Femur (tissue), 1 donor: ENCODE data around the gene FAM193A.
"Not testable (repeated sequence)": the region's sequence is repeated elsewhere in the genome, so short reads cannot be mapped to it uniquely, and the experiment has no call there.

Experiments
- DNase-seq: peaks from one replicate; pipeline ENCODE4 v3.0.0-alpha.2; 2017

FAM193A gene

DNA sequence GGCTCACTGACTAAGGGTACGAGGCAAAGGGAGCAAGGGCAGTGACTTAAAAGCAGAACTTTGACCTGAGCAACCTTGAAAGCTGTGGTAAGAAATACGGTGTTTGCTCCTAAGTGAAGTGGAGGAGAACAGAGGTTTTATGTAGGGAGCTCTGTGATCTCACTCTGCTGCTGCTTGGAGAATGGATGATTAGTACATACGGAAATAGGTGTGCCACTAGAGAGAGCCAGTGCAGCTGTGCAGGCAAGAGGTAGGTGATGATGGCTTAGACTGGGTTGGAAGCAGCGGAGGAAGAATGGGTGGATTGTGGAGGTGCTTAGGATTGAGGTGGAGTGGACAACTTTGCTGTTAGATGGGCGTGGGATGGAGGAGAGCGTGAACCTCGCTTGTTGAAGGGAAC, 85.0 kb downstream of the FAM193A start:
- DNase-seq: no peak

DNA sequence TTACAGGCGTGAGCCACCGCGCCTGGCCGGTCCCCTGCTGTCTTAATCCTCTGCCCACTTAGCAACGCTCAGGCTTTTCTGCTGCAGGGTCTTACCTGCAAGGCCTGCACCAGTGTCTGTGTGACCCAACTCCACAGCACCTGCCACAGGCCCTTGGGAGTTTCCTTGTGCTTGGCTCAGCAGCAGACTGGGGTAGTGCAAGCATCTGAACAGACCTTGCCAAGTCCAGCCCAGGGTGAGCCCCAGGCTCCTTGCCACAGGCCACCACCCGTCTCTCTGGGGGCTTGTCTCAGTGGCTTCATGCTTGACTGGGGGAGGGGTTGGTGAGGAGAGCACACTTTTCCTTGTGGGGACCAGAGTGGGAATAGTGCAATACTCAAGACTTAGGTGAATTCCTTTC, 87.0 kb downstream of the FAM193A start:
- no peak for DNase-seq

DNA sequence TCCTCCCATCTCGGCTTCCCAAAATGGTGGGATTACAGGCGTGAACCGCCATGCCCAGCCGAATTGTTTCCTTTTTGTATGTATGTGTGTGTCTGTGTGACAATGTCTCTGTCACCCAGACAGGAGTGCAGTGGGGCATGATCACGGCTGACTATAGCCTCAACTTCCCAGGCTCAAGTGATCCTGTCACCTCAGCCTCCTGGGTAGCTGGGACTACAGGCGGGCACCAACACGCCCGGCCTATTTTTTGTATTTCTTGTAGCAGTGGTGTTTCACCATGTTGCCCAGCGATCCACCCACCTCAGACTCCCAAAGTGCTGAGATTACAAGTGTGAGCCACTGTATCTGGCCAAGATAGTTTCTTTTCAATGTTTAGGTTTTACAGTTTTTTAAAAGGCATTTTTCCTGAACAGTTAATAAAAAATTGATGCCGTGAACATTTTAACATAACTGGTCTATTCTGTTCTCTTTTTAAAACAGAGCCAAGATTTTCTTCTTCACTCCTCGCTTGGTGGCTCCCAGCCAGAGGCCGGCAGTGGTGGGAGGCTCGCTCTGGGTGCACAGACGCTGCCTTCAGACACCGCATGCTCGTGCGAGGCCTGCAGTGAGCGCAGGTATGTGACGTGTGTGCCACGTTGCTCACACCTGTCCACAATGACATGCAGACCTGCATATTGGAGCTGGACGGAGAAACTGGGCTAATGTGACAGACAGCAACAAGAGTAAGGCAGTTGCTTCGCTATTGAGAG, 88.5 kb downstream of the FAM193A start:
- peak; percentile 29 for DNase-seq

DNA sequence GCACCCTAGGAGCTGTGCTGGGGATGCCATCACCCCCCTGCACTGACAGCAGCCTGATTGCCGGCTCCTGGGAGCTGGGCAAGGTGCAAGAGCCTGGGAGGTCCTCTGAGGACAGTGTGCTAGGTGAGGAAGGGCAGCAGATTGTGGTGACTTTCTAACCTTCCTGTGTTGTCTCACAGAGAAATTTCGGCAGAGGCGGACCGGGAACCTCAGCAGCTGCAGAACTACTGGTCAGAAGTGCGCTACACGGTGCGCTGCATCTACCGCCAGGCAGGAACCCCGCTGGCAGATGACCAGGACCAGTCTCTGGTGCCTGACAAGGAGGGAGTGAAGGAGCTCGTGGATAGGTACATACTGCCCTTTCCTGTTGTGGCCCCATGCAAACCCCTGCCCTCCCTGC, 89.8 kb downstream of the FAM193A start:
- no peak for DNase-seq

DNA sequence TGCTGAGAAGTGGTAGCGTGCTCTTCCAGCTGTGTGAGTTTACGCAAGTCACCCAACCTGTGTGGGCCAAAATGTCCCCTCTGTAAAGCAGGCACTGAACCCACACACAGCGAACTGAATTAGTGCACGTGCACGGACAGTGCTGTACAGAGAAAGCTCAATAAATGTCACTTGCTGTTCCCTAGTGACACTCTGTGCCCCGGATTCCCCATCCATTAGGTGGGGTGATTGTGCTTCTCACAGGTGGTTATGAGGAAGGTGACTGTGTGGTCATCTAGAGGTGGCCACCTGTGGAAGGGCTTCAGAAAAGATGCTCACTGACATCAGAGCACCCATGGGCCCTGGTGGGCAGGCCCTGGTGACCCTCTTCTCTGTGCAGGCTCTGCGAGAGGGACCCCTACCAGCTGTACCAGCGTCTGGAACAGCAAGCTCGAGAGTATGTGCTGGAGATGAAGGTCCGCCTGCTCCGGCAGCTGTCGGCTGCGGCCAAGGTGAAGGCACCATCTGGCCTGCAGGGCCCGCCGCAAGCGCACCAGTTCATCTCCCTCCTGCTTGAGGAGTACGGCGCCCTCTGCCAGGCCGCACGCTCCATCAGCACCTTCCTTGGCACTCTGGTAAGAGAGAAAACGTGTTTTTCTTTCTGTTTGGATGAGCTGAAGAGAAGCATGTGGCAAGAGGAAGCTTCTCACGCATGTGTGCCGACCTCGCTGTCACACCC, 94.3 kb downstream of the FAM193A start:
- no peak for DNase-seq

DNA sequence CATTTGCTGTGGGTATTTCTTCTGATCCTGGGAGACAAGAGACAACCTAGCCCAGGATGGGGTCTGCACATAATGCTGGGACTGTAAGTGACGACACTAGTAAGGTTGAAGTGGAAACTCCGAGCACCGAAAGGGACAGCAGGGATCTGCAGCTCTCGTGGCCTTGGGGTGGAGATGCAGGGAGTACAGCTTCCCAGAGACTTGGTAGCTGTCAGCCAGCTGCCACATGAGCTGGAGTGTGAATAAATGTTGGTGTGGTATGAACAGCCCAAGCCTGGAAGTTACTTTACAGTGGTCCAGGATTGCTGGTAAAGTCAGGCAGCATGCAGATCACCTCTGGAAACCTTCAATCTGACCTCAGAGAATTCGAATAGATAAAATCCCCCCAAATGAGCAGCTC, 97.6 kb downstream of the FAM193A start:
- no peak for DNase-seq

DNA sequence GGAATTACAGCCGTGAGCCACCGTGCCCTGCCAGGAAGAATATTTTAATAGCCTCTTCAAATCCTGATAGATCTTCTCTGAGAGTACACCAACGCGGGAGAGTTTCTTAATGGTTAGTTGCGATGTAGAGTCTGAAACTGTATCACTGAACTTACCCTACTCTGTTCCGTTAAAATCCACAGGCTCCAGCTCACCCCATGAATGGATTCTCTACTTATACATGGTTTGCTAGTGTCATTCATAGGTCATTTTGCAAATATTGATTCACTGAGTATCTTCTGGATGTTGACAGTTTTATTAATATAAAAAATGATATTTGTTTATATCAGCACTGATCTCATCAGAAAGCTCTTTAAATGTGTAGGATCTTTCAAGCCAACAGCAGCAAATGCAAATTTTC, 99.9 kb downstream of the FAM193A start:
- DNase-seq: no peak

DNA sequence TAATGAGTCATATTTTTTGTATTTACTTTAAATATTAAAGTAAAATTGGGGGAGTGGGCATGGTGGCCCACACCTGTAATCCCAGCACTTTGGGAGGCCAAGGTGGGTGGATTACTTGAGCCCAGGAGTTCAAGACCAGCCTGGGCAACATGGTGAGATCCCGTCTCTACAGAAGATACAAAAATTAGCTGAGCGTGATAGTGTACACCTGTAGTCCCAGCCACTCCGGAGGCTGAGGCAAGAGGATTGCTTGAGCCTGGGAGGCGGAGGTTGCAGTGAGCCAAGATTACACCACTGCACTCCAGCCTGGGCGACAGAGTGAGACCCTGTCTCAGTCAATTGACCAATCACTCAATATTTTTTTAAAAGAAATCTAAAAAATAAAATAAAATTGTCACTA, 100.5 kb downstream of the FAM193A start:
- not testable (repeated sequence) for DNase-seq

DNA sequence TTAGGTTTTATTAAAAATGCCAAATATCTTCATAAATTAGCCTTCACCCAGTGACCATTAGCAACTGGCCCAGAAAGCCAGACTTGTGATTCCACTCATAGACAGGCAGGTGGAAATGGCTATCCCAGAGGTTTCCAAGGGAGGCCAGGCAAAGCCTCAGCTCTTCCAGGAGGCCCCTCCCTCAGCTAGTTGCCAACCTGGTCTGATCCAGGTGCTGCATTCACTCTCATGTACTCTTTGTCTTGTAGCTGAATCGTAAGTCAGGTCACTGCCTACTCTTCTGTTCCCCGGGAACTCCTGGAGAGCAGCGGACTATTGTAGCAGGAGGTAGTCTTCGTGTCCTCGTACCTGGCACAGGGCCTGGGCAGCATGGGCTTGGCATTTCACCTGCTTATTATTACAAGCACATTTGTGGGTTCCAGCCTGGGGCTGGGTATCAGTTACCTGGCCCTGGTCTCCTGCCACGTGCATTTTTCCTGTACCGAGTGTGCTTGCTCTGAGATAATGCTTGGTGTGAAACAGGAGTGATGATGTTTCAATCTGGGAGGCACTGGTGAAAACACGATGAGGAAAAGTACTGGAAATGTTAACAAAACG, 101.6 kb downstream of the FAM193A start:
- no peak for DNase-seq

DNA sequence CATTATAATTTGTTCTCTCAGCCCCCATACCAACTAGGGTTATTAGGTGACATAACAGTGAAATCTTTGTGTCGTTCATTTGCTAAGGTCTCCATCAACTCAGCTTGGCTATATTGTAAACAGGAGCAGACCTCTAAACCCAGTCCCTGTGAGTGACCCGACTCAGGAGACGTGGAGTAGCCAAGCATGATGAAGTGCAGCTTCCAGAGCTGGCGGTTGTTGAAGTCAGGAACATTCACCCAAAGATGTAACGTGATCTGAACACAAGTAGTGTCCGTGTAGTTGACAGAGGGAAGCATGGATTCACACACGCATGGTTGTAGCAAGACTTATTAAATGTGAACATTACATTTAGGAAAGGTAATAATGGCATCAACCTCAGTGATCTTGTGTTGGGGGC, 102.3 kb downstream of the FAM193A start:
- DNase-seq: no peak

DNA sequence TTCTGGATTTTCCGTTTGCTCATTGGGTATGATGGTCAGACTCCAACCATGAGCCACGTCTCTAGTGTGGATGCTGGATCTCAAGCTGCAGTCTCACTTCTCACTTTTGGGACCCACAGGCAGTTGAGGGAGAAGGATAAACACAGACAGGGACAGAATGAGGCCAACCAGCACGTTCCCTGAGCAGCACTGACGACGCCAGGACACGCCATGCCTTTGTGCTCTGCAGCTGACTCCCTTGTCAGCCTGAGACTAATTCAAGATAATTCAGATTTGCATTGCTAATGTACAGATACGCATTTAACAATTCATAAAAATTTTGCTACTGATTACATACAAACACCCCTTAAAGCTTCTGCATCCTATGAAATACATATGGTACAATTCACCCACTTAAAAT, 106.5 kb downstream of the FAM193A start:
- DNase-seq: no peak

DNA sequence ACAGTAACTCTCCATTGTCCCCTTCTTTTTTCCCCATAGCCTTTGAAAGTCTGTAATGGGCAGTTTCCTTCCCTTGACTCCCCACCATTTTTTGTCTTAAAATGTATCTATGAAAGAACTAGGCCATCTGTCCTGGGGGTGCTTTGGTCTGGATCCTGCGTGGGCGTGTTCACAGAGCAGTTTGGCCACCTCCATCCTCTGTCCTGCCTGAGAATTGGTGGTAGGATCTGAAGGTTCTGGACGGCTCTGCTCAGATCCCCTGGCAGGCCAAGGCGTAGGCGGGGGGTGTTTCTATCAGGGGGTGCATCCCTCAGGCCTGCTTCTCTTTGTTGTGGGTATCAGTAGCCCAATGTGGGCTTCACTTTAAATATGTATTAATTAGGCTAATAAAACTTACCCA, 107.1 kb downstream of the FAM193A start:
- DNase-seq: no peak

DNA sequence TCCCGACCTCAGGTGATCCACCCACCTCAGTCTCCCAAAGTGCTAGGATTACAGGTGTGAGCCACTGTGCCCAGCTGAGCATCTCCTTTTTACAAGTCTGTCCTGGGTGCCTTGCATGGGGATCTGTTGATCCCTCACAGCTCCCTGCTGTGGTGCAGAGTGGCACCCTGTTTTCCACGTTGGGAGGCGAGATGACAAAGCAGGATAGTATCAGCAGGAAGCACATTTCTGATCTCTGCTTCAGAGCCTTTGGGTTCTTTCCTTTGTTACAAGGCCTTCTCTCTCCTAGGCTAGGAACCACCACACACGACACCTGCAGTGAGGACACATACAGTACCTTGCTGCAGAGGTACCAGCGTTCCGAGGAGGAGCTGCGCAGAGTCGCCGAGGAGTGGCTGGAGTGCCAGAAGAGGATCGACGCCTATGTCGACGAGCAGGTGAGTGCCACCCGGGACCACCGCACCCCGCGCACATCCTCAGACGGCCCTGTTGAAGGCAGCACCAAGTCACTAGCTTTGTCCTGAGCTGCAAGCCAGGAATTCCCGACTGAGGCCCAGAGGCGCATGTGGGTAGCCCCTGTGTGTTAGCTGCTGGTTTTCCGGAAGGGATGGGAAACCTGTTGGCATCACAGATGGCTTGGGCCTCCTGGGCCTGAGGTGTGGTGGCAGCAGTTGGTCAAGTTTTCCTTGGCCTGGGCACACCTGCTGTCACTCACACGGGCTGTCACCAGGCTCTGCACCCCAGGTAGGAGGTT, 110.1 kb downstream of the FAM193A start:
- DNase-seq: no peak

DNA sequence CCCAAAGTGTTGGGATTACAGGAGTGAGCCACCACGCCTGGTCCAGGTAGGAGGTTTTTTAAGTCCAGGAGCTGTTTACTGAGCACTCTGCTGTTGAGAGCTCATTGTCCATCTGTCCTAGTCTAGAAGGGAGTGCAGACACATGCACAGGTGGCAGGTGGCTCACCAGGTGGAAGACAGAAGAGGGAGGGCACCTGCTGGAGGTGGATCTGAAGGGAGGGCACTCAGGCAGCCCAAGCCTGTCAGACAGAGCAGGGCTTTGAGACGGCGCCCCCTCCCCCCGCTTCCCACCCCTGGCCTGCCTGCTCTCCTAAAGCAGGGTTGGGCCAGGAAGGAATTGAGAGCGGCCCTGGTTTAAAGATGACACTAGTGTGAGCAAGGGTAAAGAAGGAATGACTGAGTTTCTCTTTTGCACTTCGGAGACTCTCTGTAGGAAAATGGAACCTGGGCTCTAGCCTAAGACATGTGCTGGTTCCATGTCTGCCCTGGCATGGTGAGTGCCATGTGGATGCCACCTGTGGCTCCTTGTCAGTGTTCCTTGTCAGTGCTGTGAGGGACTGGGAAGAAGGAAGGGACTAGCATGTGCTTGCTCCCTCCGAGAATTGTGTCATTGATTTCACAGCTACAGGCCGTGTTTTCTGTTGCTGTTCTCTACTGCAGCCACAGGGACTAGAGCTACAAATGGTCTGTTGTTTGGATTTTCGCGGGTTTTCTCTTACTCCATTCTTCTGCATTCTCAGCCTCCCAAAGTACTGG, 111.1 kb downstream of the FAM193A start:
- DNase-seq: no peak

DNA sequence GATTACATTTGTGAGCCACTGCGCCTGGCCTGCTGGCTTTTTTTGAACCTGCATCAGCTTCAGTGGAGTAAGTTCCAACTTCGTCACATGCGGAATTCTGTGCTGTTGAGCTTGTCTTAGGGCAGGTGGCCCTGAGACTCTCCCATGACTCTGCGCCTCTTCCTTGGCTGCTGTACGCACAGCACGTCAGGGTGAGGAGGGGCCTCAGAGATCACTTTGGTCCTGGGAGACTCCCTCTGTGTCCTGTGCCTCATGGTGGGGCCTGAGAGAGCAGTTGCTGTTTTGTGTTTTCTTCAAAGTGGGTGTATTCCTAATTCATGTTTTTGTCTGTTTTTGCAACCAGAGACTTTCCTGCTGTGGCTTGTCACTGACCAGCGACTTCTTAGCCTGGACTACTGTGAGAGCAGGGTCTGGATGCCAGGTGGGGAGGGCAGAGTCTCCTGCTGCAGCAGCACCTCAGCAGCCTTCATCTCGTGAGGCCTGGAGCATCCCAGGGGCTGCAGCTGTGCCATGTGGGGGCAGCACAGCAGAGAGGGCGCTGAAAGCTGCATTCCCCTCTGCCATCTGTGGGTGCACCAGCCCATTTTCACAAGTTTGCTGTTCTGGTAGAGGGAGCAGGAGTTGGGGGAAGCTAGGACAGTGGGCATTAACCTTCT, 111.8 kb downstream of the FAM193A start:
- no peak for DNase-seq

DNA sequence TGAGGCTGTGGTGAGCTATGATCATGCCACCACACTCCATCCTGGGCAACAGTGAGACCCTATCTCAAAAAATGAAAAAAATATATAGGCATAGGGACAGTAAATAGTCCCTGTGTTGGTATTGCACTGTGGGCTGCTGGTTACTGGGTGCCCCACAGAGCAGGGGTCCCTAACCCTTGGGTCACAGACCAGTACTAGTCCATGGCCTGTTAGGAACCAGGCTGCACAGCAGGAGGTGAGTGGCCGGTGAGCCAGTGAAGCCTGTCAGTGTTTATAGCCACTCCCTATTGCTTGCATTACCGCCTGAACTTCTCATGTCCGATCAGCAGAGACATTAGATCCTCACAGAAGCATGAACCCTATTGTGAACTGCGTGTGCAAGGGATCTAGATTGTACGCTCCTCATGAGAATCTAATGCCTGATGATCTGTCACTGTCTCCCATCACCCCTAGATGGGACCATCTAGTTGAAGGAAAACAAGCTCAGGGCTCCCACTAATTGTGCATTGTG, 113.2 kb downstream of the FAM193A start:
- no peak for DNase-seq

DNA sequence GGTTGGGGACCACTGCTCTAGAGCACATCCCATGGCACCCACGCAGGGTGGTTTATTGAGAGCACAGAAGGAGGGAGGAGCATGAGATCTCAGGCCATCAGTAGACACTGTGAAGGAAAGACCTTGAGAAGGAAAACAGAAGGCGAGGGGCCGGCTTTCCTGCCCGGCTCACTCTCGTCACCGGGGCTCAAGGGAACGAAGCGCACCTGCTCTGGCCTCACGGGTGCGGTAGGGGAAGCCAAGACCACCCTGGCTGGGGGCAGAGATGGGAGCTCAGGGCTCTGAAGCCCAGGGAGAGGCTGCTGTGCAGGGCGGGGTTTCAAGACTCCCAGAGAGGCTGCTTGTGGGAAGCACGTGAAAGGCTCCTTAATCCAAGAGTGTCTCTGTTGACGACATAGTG, 113.8 kb downstream of the FAM193A start:
- DNase-seq: no peak

DNA sequence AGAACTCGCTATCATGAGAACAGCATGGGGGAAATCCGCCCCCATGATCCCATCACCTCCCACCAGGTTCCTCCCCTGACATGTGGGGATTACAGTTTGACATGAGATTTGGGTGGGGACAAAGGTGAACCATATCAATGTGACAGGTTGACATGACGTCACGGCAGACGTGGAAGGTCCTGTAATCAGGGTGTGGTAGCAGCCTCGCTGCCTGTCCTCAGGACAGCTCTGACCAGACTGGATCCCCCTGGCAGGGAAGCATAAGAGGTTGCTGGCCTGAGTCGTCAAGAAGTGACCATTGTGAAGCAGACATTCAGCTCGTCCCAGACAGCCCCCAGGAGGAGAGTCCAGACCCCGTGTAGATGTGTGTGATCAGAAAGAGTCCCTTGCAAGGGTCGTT, 115.1 kb downstream of the FAM193A start:
- DNase-seq: no peak

DNA sequence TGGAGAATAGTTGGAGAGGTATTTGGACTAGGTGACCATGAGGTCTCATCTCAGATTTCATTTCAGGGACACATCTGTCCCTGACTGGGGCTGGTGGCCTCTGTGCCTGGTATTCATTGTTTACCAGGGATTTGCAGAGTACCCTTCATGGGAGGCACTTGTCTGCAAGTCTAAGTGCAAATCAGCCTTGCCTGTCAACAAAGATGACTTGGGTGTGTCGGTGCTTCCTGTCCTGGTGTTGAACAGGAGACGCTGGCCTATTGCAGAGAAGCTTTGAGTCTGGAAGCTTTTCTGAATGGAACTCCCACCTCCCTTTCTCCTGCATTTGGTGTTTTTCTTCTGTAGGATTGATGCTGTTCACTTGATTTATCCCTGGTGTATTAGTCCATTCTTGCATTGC, 115.6 kb downstream of the FAM193A start:
- no peak for DNase-seq

DNA sequence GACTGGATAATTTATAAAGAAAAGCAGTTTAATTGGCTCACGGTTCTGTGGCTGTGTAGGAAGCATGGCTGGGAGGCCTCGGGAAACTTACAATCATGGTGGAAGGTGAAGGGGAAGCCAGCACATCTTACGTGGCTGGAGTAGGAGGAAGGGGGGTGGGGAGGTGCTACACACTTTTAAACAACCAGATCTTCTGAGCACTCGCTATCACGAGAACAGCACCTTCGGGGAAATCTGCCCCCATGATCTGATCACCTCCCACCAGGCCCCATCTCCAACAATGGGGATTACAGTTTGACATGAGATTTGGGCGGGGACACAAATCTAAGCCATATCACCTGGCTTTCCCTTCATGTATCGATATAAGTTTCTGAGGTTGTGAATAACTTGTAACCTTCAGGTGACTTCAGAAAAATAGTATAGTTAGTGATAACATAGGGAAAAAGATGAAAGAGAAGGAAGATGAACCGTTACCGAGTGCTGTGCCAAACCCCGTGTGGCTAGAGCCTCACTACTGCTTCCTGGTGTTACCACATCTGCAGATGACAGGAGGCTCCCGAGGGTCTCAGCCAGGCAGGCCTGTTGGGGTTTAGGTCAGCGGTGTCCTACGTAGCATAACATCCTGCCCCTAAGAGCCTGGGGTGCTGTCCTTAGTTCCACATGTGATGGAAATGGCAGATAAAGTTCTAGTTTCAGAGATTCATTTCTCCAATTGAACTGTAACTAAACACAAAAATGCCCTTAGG, 116.1 kb downstream of the FAM193A start:
- no peak for DNase-seq

DNA sequence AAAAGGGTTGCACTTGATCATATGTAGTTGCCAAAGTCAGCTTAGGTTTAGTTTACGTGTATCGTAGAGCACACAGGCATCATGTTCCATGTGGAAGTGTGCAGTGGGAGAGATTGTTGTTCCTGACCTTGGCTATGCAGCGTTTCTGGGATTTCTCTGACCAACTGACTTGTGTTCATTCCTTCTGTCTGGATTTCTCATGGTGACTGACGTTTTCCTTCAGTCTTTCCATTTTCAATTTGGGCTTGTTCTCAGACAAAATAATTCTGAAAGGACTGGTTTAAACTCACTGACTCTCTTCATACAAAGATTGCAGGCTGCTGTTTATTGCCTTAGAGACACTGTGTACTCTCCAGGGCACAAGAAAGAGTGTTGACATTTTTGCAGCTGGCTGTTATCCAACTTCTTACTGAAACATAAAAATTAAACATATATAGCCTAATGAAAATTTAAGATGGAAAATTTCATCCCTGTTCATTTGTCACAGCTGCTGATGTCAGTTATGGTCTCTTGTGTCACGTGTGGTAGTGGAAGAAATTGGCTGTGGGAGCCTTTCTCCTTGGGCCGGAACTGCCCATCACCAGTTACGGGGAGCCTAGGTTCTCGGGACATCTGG, 124.3 kb downstream of the FAM193A start:
- DNase-seq: no peak
